GM19239 (cell line): ENCODE data around the gene ZNF668.

Source experiments
- DNase-seq: peaks from one replicate; pipeline ENCODE4 v3.0.0; 2011; ENCODE audit warnings: low spot score; ENCODE audit not compliant: insufficient read length
- FAIRE-seq: peaks from 2 replicates; lab custom pipeline; 2011; peaks lifted over from hg19 to GRCh38; lab: Jason Lieb, UNC

The ZNF668 gene

DNA sequence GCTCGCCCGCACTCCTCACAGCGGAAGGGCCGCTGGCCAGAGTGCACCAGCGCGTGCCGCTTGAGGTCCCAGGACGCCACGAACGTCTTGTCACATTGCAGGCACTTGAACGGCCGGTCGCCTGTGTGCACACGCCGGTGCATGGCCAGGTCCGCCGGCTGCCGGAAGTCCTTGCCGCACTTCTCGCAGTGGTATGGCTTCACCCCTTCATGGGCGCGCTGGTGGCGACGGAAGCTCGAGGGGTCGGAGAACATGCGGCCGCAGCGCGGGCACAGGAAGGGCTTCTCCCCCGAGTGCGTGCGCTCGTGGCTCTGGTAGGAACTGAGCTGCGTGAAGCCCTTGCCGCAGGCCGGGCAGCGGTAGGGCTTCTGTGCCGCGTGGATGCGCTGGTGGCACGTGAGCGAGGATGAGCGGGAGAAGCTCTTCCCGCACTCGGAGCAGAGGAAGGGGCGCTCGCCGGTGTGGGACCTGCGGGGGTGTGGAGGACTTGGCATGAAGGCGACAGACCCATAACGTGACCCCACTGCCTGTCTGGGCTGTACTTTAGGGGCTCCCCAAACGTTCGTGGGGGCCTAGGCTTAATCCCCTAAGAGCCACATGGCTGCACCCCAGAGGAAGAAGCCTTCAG lies 12.1 kb downstream of the ZNF668 start:
- FAIRE-seq (no peak), DNase-seq (no peak)

DNA sequence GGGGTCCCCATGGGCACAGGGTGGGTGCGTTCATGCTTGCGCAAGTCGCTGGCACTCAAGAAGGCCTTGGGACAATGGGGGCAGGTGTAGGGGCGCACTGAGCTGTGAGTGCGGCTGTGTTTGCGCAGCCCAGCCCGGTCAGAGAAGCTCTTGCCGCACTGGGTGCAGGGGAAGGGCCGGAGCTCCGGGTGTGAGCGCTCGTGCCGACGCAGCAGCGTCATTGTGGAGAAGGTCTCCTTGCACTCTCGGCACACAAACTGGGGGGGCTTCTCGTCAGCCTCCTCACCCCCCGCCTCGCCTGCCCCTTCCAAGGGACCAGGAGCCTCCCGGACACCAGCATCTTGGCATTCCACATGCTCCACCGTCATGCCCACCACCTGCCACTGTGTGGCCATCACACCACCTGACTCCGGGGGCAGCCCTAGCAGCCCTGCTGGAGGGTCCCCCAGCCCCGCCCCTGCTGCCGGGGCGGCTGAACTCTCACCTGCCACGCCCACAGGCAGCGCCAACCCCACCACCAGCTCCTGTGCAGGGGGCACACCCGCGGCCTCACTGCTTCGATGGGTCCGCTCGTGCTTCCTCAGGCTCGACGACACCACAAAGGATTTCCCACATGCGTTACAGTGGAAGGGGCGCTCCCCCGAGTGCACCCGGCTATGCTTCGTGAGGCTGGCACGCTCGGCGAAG lies 12.8 kb downstream of the ZNF668 start:
- no peak for DNase-seq
- FAIRE-seq = no peak

DNA sequence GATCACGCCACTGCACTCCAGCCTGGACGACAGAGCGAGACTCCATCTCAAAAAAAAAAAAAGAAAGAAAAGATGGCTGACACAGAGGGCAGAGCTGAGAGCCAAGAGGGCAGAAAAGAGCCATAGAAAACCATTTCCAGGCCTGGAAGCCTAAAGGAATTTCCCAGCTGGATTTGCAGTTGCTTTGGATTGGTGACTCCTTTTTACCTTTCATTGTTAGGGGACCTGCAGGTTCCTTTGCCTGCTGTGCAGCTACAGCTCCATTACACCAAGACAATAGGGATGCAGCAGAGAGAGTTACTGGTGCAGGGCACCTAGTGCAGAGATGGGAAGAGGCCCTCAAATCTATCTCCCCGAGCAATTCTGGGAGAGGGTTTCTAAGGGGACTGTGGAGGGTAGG lies 18.4 kb downstream of the ZNF668 start:
- no peak for DNase-seq
- FAIRE-seq = no peak

DNA sequence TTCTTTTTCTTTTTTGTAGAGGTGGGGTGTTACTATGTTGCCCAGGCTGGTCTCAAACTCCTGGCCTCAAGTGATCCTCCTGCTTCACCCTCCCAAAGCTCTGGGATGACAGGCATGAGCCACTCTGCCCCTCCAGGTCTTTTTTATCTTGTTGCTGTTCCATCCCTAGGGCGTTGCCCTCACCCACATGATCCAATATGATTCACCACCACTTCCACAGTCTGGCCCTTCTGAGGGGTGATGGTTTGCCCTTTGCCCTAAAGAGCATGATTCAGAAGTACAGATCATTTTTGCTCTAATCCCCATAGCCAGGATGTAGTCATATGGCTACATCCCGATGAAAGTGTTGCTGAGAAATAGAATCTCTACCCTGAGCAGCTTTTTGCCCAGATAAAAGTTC lies 21.9 kb downstream of the ZNF668 start:
- FAIRE-seq (no peak), DNase-seq (no peak)

DNA sequence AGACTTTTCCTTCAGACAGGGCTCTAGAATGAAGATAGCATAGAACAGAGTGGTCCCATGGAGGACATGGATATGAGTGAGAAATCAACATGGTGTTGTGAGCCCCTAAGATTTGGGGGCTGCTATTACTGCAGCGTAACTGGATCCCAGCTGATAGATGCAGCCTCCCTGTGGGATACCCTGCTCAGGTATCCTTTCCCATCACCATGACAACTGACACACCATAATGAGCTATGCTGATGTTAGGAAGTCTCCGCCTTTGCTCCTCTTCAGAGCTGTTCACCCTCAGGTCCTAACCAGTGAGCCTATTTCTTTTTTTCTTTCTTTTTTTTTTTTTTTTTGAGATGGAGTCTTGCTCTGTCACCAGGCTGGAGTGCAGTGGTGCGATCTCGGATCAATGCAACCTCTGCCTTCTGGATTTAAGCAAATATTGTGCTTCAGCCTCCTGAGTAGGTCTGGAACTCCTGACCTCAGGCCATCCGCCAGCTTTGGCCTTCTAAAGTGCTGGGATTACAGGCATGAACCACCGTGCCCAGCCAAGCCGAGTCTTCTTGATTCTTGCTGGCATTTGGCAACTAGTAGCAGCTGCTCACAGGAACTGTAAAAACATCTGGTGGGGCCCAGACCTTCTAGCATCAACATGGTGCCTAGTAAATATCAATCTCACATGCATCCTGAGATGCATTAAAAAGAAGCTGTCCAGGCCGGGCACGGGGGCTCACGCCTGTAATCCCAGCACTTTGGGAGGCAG lies 23.6 kb downstream of the ZNF668 start:
- DNase-seq (no peak), FAIRE-seq (no peak)

DNA sequence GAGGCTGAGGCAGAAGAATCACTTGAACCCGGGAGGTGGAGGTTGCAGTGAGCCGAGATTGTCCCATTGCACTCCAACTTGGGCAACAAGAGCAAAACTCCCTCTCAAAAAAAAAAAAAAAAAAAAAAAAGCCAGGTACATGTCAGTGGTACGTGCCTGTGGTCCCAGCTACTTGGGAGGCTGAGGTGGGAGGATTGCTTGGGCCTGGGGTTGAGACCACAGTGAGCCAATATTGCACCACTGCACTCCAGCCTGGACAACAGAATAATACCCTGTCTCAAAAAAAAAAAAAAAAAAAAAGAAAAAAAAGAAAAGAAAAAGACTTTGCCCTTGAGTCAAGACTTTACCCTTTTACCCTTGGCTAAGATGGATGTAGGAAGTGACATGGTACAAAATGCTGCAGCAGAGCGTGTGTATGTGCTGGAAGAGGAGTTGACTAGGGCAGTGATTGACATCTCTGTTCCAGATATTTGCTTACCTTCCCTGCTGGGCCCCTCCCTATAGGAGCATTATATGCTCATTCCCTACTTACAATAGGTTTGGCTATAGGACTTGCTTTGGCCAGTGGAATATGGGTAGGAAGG lies 30.1 kb downstream of the ZNF668 start:
- no peak for FAIRE-seq
- DNase-seq = no peak

DNA sequence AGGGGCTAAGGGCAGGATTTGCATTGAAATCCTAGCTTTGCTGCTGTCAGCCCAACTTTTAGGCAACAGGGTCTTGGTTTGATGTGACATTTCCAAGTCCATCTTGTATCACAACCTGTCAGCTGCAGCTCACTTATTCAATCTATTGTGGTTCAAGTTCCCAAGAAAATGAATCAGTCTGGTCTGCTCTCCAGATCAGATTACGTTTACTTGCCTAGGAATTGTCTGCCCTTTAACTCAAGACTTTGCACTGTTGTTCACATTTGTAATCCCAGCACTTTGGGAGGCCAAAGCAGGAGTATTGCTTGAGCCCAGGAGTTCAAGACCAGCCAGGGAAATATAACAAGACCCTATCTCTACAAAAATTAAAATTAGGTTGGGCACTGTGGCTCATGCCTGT lies 30.7 kb downstream of the ZNF668 start:
- FAIRE-seq = no peak

DNA sequence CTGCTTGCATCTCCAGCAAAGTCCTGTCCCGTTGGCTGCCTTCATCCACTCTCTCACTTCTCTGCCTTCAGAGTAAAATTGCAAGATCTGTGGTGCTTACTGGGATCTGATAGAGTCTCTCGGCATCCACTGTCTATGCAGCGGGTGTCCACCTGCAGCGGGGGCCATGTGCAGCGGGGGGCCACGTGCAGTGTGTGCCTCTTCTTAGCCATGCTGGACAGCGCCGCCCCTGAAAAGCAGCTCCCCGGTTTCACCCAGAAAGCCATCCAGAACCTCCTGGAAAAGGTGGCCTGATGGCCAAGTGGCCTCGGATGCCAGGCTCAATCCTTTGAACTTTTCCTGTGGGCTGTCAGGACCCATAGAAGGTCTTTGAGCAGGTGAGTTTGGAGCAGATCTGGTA lies 31.2 kb downstream of the ZNF668 start:
- FAIRE-seq = no peak

More for the DNA sequence above, 30.7 kb downstream of the ZNF668 start:
- no peak for DNase-seq

DNA sequence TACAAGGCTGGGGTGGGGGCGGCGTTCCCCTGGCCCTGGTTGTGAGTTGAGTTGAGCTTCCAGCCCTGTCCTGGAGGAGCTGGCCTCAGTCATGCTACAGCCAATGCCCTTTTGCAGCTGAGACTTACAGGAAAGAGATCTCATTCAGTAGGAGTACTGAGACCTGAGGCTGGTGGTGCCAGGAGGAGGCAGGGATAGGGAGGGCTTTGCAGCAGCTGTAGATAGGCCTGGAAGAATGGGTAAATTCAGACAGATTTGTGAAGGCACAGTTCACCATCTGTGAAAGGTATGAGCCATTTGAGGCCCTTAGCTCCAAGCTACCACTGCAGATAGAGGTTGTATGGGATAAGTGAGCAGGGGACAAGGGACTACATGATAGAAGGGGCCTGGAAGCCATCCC lies 35.0 kb downstream of the ZNF668 start:
- FAIRE-seq (no peak), DNase-seq (no peak)

More for the DNA sequence above, 31.2 kb downstream of the ZNF668 start:
- no peak for DNase-seq

DNA sequence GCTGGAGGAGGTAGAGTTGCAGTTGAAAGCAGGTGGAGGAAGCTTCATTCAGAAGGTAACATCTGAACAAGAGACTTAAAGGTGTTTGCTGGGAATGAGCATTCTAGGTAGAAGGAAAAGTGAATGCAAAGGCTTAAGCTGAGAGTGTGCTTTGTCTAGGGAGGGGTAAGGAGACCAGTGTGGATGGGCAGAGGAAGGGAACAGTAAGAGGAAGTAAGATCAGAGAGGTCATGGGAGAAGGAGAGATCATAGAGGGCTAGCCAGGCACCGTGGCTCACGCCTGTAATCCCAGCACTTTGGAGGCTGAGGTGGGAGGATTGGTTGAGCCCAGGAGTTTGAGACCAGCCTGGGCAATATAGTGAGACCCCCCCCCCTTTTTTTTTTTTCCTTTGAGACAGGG lies 37.3 kb downstream of the ZNF668 start:
- FAIRE-seq (no peak), DNase-seq (no peak)

DNA sequence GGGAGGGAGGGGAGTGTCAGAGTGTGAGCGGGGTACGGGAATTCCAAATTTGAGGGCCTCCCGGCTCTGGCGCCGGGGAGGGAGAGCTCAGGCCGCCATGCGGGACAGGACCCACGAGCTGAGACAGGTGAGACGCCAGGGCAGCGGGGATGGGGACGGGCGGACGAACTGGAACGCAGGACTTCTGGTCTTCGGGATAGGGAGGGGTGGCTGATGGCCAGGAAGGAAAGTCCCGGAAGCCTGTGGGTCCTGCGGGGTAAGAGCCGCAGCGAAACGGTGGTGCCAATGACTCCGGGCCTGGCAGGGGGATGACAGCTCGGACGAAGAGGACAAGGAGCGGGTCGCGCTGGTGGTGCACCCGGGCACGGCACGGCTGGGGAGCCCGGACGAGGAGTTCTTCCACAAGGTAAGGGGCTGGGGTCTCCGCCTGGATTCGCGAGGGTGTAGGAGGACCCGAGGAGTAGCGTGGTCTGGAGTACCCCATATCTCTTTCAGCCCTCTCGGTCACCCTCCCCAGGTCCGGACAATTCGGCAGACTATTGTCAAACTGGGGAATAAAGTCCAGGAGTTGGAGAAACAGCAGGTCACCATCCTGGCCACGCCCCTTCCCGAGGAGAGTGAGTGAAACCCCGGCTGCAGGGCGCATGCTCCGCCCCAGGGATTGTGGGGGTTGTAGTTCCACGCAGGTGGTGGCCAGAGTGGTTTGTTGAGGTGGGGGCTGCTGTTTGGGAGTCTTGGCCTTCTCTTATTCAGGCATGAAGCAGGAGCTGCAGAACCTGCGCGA lies 40.1 kb downstream of the ZNF668 start:
- FAIRE-seq = peak; percentile 86
- DNase-seq = peak; percentile 91

DNA sequence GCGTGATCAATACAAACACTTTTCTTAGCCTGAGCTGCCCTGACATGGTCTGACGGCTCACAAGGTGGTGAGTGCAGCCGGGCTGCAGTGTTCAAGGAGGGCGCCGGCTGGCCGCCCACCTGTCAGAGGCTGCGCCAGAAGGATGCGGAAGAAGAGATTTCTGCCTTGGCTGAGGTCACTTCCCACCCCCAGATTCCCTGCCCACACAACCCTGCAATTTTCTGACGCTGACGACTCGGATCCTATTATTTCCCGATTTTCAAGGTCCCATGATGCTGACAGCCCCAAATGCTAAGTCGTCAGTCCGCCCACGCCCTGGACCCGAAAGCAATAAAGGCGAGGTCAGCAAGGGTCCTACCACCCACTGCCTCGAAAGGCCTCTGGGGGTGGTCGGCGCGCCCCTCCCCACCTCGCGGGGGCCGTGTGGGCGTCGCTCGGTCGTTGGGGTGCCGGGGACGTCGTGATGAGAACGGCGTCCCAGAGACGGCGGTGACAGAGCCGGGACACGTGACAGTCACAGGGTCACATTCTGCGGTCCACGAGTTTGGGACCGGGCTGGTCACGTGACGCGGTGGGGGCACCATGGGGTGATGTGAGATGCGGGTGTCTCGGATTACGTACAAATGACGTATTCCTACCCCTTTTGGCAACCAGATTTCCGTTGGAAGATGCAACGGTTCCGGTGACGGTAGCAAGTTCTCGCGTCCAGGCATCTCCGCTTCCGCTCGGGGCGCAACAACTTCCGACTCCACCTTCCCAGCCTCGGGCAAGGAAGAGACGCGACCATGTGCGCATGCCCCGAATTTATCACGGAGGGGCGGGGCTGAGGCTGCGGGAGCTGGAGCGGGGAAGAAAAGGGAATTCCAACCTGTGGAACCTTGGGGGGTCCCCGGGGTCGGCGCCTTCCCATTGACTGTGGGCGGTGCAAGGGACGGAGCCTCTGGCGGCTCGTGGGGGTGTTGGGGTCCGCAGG lies 41.0 kb downstream of the ZNF668 start, which contains the start of gene STX4:
Gene STX4, plus strand, starts transcription at position 823 of the 973 bp plus-strand sequence. CDS start 248 bp downstream, outside the sequence.
- FAIRE-seq (peak; percentile 97), DNase-seq (peak; percentile 87)

DNA sequence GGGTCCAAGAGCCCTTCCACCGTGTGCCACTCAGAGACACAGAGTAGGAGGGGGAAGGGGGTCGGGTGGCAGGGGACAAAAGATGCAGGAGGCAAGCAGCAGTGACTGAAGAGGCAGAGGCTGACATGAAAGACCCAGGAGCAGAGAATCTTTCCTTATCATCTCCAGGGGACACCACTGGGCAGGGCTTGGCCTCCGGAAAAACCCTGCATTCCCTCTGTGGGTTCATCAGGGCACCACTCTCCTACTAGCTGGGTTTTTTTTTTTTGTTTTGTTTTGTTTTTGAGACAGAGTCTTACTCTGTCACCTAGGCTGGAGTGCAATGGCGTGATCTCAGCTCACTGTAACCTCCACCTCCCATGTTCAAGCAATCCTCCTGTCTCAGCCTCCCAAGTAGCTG lies 42.8 kb downstream of the ZNF668 start:
- DNase-seq (no peak), FAIRE-seq (no peak)

DNA sequence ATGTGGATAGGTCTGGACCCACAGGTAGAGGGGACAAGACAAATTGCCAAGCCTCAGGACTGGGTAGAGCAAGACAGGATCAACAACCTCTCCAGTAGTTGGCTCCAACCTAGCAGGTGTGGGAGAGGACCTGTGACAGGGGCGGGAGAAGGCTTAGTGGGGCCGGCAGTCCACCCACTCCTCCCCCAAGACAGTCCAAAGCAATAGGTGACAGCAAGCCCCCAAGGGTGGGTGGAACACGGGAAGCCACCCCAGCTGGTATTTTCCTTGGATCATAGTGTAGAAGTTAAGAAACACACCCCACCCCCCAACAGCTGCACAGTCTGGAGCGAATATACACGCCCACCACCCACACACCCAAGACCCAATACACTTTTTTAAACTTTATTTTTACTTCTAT lies 44.8 kb downstream of the ZNF668 start:
- DNase-seq (no peak), FAIRE-seq (no peak)

DNA sequence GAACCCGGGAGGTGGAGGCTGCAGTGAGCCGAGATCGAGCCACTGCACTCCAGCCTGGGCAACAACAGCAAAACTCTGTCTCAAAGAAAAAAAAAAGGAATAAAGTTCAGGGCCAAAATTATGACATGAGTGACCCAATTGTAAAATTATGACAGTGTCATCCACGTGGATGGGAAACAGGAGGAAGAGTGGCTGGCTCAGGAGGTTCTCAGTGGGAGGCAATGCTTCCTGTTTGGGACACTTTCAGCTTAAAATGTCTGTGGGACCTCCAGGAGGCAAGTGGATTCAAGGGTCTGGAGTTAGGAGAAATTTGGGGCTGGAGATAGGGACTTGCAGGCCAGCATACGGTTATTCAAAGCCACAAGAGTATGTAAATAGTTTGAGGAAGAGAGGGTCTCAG lies 48.7 kb downstream of the ZNF668 start:
- DNase-seq (no peak), FAIRE-seq (no peak)

DNA sequence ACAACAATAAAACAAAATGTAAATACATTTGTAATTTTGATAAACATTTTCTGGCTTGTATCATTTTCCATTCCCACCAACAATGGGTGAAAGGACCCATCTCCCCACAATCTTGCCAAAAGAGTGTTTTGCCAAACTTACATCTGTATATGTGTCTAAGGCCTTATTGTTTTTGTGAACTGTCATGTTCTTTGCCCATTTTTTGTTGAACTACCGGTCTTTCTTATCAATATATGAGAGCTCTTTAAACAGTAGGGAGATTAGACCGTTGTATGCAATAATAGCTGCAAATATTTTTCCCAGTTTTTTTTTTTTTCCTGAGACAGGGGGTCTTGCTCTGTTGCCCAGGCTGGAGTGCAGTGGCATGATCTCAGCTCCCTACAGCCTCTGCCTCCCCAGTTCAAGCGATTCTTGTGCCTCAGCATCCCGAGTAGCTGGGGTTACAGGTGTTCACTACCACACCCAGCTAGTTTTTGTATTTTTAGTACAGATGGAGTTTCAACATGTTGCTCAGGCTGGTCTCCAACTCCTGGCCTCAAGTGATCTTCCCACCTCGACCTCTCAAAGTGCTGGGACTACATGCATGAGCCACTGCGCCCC lies 50.3 kb downstream of the ZNF668 start:
- FAIRE-seq (no peak), DNase-seq (no peak)

DNA sequence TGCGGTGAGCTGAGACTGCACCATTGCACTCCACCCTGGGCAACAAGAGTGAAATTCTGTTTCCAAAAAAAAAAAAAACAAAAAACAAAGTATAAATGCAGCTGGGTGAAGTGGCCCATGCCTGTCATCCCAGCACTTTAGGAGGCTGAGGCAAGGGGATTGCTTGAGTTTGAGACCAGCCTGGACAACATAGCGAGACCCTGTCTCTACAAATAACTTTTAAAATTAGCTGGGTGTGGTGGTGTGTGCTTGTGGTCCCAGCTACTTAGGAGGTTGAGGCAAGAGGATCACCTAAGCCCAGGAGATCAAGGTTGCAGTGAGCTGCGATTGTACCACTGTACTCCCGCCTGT lies 50.8 kb downstream of the ZNF668 start:
- FAIRE-seq (no peak), DNase-seq (no peak)

DNA sequence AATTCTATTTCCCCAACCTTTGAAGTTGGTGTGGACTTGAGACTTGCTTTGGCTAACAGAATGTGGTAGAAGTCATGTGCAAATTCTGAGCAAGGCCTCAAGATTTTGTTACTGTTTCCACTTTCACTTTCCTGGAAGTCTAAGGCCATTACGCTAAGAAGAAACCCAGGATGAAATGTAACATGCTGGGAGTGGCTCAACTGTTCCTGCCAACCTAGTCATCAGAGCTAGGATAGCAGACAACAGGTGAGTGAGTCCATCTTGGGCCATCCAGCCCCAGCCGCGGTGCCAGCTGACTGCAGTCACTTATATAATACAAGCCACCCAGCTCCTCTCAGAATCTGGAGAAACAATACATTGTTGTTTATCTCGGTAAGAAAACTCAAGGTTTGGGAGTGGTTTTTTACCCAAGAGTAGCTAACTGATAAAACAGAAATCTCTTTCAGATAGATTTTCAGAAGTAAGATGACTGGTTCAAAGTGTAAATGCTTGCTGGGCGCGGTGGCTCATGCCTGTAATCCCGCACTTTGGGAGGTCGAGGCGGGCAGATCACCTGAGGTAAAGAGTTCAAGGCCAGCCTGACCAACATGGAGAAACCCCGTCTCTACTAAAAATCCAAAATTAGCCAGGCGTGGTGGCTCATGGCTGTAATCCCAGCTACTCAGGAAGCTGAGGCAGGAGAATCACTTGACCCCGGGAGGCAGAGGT lies 51.3 kb downstream of the ZNF668 start:
- FAIRE-seq = no peak

More for the DNA sequence above, 51.3 kb downstream of the ZNF668 start:
- DNase-seq = no peak
